Amygdala (tissue), 56 donors: Measurements from ENCODE around the gene RNF220.

Source experiments
- DNase-seq, 56 donors: peaks; one replicate each; lab custom pipeline; 2025; lab: John Stamatoyannopoulos, UW

Gene RNF220

GRCh38 chr1:44603718-44604117 is 198.7 kb downstream of the RNF220 start:
- peak in 1 of 56 donors; percentile 15 for DNase-seq

GRCh38 chr1:44604157-44604955 is 199.3 kb downstream of the RNF220 start:
- DNase-seq = no peak

GRCh38 chr1:44605914-44606615 is 201.0 kb downstream of the RNF220 start:
- DNase-seq = no peak

- no peak for DNase-seq
Measured at GRCh38 chr1:44606701-44607281, 201.7 kb downstream of the RNF220 start.

- no peak for DNase-seq
Measured at GRCh38 chr1:44608141-44608540, 203.1 kb downstream of the RNF220 start.

GRCh38 chr1:44609412-44609767 is 204.3 kb downstream of the RNF220 start:
- peak in 21 of 56 donors; percentile 6 to 56 (median 20) for DNase-seq

GRCh38 chr1:44609768-44610526 is 204.9 kb downstream of the RNF220 start:
- DNase-seq = no peak

GRCh38 chr1:44610527-44611148 is 205.6 kb downstream of the RNF220 start:
- no peak for DNase-seq

GRCh38 chr1:44611419-44611818 is 206.4 kb downstream of the RNF220 start:
- no peak for DNase-seq

- no peak for DNase-seq
Measured at GRCh38 chr1:44611866-44612265, 206.8 kb downstream of the RNF220 start.

- DNase-seq = no peak
Measured at GRCh38 chr1:44613941-44614340, 208.9 kb downstream of the RNF220 start.

GRCh38 chr1:44616284-44616990 is 211.4 kb downstream of the RNF220 start:
- DNase-seq = no peak

GRCh38 chr1:44616991-44617702 is 212.1 kb downstream of the RNF220 start:
- DNase-seq = peak in 3 of 56 donors; percentile 12 to 18 (median 13)

GRCh38 chr1:44617703-44618029 is 212.6 kb downstream of the RNF220 start:
- DNase-seq = no peak

GRCh38 chr1:44619261-44619900 is 214.3 kb downstream of the RNF220 start:
- DNase-seq = peak in 1 of 56 donors; percentile 13

GRCh38 chr1:44620072-44620471 is 215.0 kb downstream of the RNF220 start:
- peak in 1 of 56 donors; percentile 7 for DNase-seq

- no peak for DNase-seq
Measured at GRCh38 chr1:44621841-44622286, 216.8 kb downstream of the RNF220 start.

GRCh38 chr1:44624268-44624901 is 219.3 kb downstream of the RNF220 start:
- no peak for DNase-seq
